Activated naive CD4-positive, alpha-beta T cell treated with anti-CD3 and anti-CD28 coated beads, Interleukin-2, amount 10 ng/mL, durations not matched to agents 7 days and 5 days (primary cell): ENCODE results near the gene FAM3B.
"Not testable (repeated sequence)": the region's sequence is repeated elsewhere in the genome, so short reads cannot be mapped to it uniquely, and the experiment has no call there.

Experiments used
- CTCF ChIA-PET: fragments of 350-600 bp; sonication (Branson Sonifier 250); formaldehyde crosslinking; loops from one replicate; lab custom pipeline; 2021; ENCODE audit warnings: antibody characterized with exemption; lab: Charles Lee
- DNase-seq: peaks from one replicate; pipeline ENCODE4 v3.0.0-alpha.2; 2020
- H3K27ac Mint-ChIP-seq: one replicate; pipeline ENCODE4 v1.8.0; 2021; ENCODE audit warnings: mild to moderate bottlenecking, moderate library complexity, mixed read lengths
- H3K27me3 Mint-ChIP-seq: one replicate; pipeline ENCODE4 v1.8.0; 2021; ENCODE audit warnings: mild to moderate bottlenecking, mixed read lengths
- H3K36me3 Mint-ChIP-seq: one replicate; pipeline ENCODE4 v1.8.0; 2021; ENCODE audit warnings: mixed read lengths
- H3K4me1 Mint-ChIP-seq: one replicate; pipeline ENCODE4 v1.8.0; 2021; ENCODE audit warnings: mixed read lengths
- H3K4me3 Mint-ChIP-seq: one replicate; pipeline ENCODE4 v1.8.0; 2021; ENCODE audit warnings: mild to moderate bottlenecking, moderate library complexity, mixed read lengths
- H3K9me3 Mint-ChIP-seq: one replicate; pipeline ENCODE4 v1.8.0; 2021; ENCODE audit warnings: mixed read lengths

Gene FAM3B

GRCh38 chr21:41349619-41350390, 33.2 kb downstream of the FAM3B start:
- peaks cover 63% of the 10 kb centered on the region for H3K27me3 Mint-ChIP-seq
- no peak overlapping the region for H3K4me3 Mint-ChIP-seq
- no peaks in the 10 kb centered on the region for H3K9me3 Mint-ChIP-seq
- CTCF ChIA-PET, result no interaction called here
- no peak overlapping the region for H3K27ac Mint-ChIP-seq
- no peaks in the 10 kb centered on the region for H3K36me3 Mint-ChIP-seq
- peaks cover 5% of the 10 kb centered on the region for H3K4me1 Mint-ChIP-seq
- no peak for DNase-seq

GRCh38 chr21:41350436-41351155, 34.0 kb downstream of the FAM3B start:
- peaks cover 7% of the 10 kb centered on the region for H3K4me1 Mint-ChIP-seq
- DNase-seq, result no peak
- no peak overlapping the region for H3K4me3 Mint-ChIP-seq
- H3K27ac Mint-ChIP-seq, result no peak overlapping the region
- no peaks in the 10 kb centered on the region for H3K9me3 Mint-ChIP-seq
- H3K27me3 Mint-ChIP-seq, result peaks cover 58% of the 10 kb centered on the region
- no peaks in the 10 kb centered on the region for H3K36me3 Mint-ChIP-seq
- CTCF ChIA-PET, result no interaction called here

- Mint-ChIP-seq H3K36me3 (no peaks in the 10 kb centered on the region), H3K27ac (no peak overlapping the region), H3K9me3 (no peaks in the 10 kb centered on the region), H3K27me3 (peaks cover 15% of the 10 kb centered on the region), H3K4me1 (peaks cover 37% of the 10 kb centered on the region), H3K4me3 (no peak overlapping the region)
- CTCF ChIA-PET, result no interaction called here
- DNase-seq, result no peak
These were observed 40.9 kb downstream of the FAM3B start for GRCh38 chr21:41357546-41357945.

GRCh38 chr21:41358193-41359166, 41.9 kb downstream of the FAM3B start:
- no peak for DNase-seq
- Mint-ChIP-seq H3K27ac (no peak overlapping the region), H3K4me1 (peaks cover 45% of the 10 kb centered on the region), H3K4me3 (no peak overlapping the region), H3K36me3 (peaks cover 6% of the 10 kb centered on the region), H3K9me3 (no peaks in the 10 kb centered on the region), H3K27me3 (peaks cover 15% of the 10 kb centered on the region)
- CTCF ChIA-PET, result interaction anchor here (1.1 kb wide), 1 partner anchor 75 kb away, joined by 3 read pairs; no protein-coding TSS in a partner anchor

- no peak overlapping the region for H3K4me3 Mint-ChIP-seq
- H3K9me3 Mint-ChIP-seq, result no peaks in the 10 kb centered on the region
- peaks cover 53% of the 10 kb centered on the region for H3K4me1 Mint-ChIP-seq
- no peak overlapping the region for H3K27ac Mint-ChIP-seq
- CTCF ChIA-PET, result interaction anchor here (1.1 kb wide), 1 partner anchor 76 kb away, joined by 3 read pairs; no protein-coding TSS in a partner anchor
- no peak for DNase-seq
- peaks cover 9% of the 10 kb centered on the region for H3K36me3 Mint-ChIP-seq
- H3K27me3 Mint-ChIP-seq, result peaks cover 10% of the 10 kb centered on the region
These were observed 42.7 kb downstream of the FAM3B start for GRCh38 chr21:41359286-41359685.

GRCh38 chr21:41359754-41360071, 43.1 kb downstream of the FAM3B start:
- not testable (repeated sequence) for H3K9me3 Mint-ChIP-seq, DNase-seq, H3K4me3 Mint-ChIP-seq, H3K36me3 Mint-ChIP-seq, H3K27ac Mint-ChIP-seq
- Mint-ChIP-seq H3K27me3 (peaks cover 10% of the 10 kb centered on the region), H3K4me1 (peaks cover 53% of the 10 kb centered on the region)
- CTCF ChIA-PET, result interaction anchor here (1.1 kb wide), 1 partner anchor 76 kb away, joined by 3 read pairs; no protein-coding TSS in a partner anchor

- CTCF ChIA-PET, result interaction anchor here (1.7 kb wide), 1 partner anchor 9 kb away, joined by 5 read pairs; no protein-coding TSS in a partner anchor
- DNase-seq, result no peak
- Mint-ChIP-seq H3K9me3 (no peaks in the 10 kb centered on the region), H3K36me3 (peaks cover 13% of the 10 kb centered on the region), H3K27ac (no peak overlapping the region), H3K27me3 (peaks cover 10% of the 10 kb centered on the region), H3K4me1 (peaks cover 55% of the 10 kb centered on the region), H3K4me3 (no peak overlapping the region)
These were observed 43.6 kb downstream of the FAM3B start for GRCh38 chr21:41360072-41360821.

GRCh38 chr21:41361053-41361785, 44.6 kb downstream of the FAM3B start:
- no peak for DNase-seq
- H3K4me1 Mint-ChIP-seq, result peaks cover 59% of the 10 kb centered on the region

GRCh38 chr21:41361786-41362604, 45.4 kb downstream of the FAM3B start, which contains the start of gene MX2:
TSS of gene MX2 (plus strand) at chr21:41362027. CDS start at chr21:41376907, 14,880 bp downstream.
- Mint-ChIP-seq H3K36me3 (peaks cover 24% of the 10 kb centered on the region), H3K4me3 (peak within 1 kb of the TSS; percentile 75), H3K9me3 (no peaks in the 10 kb centered on the region), H3K4me1 (peaks cover 62% of the 10 kb centered on the region), H3K27me3 (peaks cover 10% of the 10 kb centered on the region), H3K27ac (peak within 1 kb of the TSS; percentile 99)
- DNase-seq, result peak; percentile 90
- CTCF ChIA-PET, result interaction anchor here (0.8 to 1.7 kb wide), 2 partner anchors 8 to 64 kb away, joined by 3 to 5 read pairs; partner anchors contain the start of gene MX1

More at GRCh38 chr21:41361053-41361785, 44.6 kb downstream of the FAM3B start:
- peak overlapping the region; percentile 75 for H3K4me3 Mint-ChIP-seq
- peak overlapping the region; percentile 99 for H3K27ac Mint-ChIP-seq
- H3K27me3 Mint-ChIP-seq, result peaks cover 10% of the 10 kb centered on the region
- peaks cover 21% of the 10 kb centered on the region for H3K36me3 Mint-ChIP-seq
- H3K9me3 Mint-ChIP-seq, result no peaks in the 10 kb centered on the region
- CTCF ChIA-PET, result interaction anchor here (0.8 to 1.7 kb wide), 2 partner anchors 8 to 65 kb away, joined by 3 to 5 read pairs; partner anchors contain the start of gene MX1

- peak overlapping the region; percentile 99 for H3K27ac Mint-ChIP-seq
- peaks cover 3% of the 10 kb centered on the region for H3K27me3 Mint-ChIP-seq
- H3K36me3 Mint-ChIP-seq, result peaks cover 27% of the 10 kb centered on the region
- no peaks in the 10 kb centered on the region for H3K9me3 Mint-ChIP-seq
- CTCF ChIA-PET, result interaction anchor here (0.6 to 1.0 kb wide), 2 partner anchors 10 to 60 kb away, joined by 4 read pairs; no protein-coding TSS in a partner anchor
- no peak for DNase-seq
- H3K4me1 Mint-ChIP-seq, result peaks cover 64% of the 10 kb centered on the region
- peak overlapping the region; percentile 75 for H3K4me3 Mint-ChIP-seq
These were observed 46.2 kb downstream of the FAM3B start for GRCh38 chr21:41362605-41363369.
